HG03175 (cell line): ENCODE measurements around the gene PEPD.
"Not testable (repeated sequence)": the region's sequence is repeated elsewhere in the genome, so short reads cannot be mapped to it uniquely, and the experiment has no call there.

Experiments used
- ATAC-seq: cut with Tn5 transposase; IDR thresholded peaks from one replicate; pipeline ENCODE4 v1.9.1; 2021; ENCODE audit warnings: mild to moderate bottlenecking, moderate library complexity; ENCODE audit not compliant: unreplicated experiment

Gene PEPD

DNA sequence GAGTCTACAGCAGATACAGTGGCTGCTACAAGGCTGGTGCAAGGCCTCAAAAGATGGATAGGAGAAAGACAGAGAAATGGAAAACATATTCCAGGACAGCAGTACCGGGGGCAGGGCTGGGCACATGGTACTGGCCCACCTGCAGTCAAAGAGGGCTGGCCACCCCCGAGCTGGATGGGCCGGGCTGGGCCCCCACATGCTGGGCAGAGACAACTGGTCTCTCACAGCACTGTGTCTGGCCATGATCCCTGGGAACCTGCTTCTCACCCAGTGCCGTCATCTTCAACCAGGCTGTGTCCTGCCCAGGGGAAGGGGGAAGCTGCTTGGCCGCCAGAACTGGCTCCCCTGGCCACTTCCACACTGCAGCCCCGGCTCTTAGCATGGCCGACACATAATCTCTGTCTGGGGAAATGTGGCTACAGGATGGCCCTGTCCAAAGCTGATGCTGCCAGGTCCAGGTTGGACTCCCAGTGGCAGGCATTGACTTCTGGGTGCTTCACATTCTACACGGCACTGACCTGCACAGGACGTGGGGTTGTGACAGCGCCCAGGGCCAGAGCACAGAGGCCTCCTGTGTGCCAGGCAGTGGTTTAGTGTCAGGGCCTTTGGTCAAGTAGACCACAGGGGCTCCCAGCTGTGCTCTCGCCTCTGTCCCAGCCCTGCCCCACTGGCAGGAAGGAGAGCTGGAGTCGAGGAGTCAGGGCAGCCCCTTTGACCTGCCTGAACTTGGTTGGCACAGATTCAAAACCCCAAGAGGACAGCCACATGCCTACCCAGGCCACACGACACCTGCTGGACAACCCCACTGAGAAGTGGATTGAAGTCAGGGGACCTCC is 21.7 kb downstream of the PEPD start:
- ATAC-seq: no peak

DNA sequence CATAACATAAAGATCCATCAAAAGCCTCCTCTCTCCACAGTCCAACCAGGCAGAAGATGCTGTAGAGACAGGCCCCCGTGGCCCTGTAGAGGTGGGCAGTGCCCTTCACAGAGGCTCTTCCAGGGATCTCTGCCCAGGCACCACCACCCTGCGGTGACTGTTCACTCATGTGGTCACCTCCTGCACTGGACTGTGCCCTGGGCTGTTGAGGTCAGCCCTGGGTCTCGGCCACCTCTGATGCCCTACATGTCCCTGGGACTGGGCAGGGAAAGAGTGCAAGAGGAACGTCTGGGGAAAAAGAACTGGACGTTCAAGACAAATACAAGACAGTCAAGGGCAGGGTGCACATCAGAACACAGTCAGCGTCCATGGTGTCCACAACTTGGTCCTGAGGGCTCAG is 22.3 kb downstream of the PEPD start:
- ATAC-seq: no peak

- ATAC-seq: no peak
Observed at GRCh38 chr19:33498391-33499000, 23.1 kb downstream of the PEPD start.

DNA sequence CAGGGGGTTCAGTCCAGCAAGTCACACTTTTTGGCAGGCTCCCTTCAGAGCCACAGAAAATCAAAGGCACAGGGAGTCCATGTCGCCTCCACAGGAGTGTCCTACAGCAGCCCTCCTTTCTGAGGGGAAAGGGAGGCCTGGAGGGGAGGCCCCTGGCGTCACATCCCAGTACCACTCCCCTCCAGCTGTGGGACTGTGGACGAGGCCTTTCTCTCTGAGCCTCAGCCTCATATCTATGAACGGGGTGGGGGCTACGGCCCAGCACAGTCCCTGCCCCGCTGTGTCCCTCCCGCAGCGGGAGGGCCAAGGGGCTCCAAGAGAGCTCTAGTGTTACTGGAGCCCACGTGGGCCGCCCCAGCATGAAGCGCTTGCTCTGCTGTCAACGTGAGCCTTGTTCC is 23.8 kb downstream of the PEPD start:
- ATAC-seq: no peak

GRCh38 chr19:33497131-33497777 is 24.3 kb downstream of the PEPD start:
- ATAC-seq: no peak

DNA sequence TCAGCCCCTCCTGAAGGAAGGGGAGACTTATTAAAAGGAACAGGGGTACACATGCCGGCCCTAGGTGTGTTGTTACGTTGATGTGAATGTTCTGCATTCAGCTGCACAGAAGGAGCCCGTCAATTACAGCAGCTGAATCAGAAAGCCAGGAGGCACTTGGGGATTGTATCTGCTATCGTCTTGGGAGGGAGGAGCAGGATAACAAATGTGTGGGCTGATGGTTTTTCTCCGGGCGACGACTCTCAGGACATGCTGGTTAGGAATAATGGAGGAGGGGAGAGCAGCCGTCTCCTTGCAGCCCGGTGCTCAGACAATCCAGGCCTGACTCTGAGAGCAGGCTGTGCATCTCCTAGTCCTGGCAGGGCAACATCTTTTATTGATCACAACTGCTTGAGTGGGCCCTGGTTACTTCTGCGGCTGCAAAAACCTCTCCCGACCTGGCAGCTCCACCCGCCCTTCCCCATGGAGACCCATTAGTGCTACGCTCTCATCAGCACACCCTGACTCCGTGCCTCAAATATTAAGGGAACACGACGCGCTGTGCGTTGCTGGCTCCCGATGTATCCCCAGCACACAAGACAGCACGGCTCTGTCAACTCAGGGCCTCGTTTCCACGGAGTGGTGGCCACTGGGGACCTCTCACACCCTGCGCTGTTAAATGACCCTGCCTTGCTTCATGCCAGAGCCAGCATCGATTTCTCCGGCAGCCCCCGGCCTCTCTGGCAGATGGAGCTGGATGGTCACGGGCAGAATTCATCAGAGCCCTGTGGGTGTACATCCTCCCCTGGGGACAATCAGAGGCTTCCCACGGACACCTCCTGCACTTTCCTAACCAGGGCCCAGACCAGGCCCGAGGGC is 25.3 kb downstream of the PEPD start:
- ATAC-seq: no peak

DNA sequence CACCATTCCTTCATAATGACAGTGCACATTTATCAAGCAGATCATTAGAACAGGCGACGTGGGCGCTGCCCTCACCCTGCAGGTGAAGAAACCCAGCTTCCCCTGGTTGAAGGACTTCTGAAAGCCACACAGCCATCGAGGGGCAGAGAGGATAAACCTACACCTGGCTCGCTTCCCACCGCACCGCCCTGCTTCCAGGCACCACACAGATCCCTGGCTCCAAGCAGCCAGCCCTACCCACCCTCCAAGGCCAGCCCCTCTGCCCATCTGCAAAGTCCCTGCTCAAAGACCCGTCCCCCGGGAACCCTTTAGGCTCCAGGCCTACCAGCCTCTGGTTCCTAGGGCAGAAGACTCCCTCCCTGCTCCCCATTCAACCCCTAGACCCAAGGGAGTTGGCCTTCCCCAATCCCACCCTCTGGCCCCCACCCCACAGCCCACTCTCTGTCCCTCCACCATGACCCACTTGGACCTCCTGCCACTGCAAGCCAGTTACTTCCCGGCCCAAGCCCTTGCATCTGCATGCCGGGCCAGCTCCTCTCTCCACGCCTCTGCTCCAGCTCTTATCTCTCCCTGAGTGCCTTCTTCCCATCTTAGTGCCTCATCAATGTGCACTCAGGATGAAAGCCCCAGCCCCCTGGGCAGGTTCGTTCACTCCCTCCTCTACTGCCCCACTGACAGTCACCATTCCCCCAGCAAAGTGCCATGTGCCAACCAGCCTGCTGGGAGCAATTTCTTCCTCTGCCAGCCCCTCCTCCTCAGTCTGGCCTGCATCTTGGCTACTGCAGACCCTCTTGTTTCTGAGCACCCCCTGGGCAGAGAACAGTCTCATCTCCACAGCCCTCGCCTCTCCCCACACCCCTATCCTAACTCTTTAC is 28.0 kb downstream of the PEPD start:
- ATAC-seq: no peak

GRCh38 chr19:33492951-33493350 is 28.6 kb downstream of the PEPD start:
- ATAC-seq: no peak

- ATAC-seq: no peak
Observed at GRCh38 chr19:33492090-33492489, 29.5 kb downstream of the PEPD start.

- ATAC-seq: not testable (repeated sequence)
Observed at GRCh38 chr19:33490596-33490995, 31.0 kb downstream of the PEPD start.

GRCh38 chr19:33490041-33490451 is 31.5 kb downstream of the PEPD start:
- no peak for ATAC-seq

DNA sequence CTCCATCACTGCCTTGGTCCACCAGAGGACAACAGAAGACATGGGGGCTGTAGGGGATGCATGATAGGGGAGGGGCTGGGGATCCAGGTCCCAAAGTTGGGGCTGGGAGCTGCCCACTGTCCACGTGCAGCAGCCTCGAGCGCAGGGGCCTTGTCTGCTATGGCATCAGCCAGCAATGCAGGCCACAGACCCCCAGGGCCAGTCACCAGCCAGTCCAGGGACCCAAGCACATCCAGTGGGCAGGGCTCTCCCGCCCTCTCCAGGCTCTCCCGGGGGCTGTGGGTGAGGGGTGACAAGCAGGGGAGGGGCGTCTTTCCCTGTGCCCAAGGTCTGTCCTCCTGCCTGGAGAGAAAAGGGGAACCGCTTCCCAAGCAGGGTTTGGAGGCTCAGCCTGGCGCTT is 32.8 kb downstream of the PEPD start:
- ATAC-seq: no peak

DNA sequence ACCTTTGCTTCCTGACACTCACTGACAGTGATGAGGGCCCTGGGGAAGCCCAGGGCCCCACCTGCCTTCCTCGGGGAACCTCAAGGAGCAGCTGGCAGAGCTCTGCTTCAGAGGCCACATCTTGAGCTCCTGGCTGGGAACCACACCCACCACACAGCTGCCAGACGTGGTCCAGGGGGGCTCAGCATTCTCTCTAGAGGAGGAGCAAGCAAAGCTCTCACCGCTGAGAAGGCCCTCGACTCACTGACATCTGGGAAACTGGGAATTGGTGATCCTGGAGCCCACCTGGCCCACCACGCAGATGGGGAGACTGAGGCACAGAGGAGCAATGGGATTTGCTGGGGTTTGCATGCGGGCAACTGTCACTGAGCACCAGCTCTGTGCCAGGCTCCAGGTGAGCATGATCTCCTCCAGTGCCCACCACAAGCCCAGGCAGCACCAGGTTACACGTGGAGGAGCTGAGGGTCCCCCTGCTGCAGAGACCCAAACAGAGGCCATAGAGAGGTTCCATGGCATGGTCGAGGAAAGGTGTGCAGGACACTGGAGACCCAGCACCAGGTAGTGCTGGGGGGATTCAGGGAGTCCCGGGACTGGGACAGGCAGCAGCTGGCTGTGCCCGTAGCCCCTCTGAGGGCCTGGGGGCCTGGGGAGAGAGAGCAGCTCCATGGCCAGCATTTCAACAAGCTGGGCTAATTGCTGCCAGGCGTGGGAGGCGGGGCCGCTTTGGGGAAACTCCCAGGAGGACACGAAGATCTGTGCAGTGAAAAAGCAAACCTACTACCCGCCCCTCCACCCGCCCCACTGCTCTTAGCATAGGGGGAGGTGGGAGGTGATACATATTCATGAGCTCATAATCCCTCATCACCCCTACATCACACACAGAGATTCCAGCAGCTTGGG is 33.4 kb downstream of the PEPD start:
- ATAC-seq: no peak

- no peak for ATAC-seq
Observed at GRCh38 chr19:33486936-33487811, 34.4 kb downstream of the PEPD start.

DNA sequence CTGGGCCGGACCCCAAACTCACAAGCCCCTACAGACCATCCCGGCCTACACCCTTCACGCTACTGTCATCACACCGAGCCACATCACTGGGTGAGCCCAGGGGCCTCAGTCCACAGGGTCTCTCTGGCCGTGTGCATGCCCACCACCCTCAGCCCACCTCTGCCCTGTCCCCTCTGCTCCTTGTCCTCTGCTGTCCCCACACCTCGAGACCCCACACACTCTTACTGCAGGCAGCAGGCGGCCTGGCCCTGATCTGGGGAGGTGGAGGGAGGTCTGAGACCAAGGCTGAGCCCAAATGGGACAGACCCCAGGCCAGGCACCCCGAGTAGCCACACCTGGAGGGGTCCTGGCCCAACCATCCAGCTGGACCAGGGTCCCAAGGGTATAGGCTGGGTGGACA is 35.2 kb downstream of the PEPD start:
- no peak for ATAC-seq

DNA sequence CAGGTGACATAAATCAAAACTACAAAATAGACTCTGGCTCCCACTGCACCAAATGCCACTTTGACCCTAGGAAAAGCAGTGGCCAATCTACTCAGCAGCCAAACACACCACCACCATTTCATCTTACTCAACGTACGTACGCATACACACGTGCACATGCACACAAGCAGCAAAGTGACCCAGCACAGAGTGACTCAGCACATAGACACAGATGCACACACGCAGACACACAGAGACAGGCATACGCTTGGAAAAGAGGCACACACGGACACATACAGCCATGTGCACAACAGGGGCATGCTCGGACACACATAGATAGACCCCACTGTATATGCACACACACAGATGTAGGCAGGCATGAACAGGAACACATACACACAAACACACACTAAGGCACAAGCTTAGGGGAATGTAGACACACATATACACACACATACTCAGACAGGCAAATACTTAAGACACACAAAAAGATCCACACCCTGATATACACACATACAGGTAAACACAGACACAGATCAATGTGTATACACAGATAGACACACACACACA is 37.3 kb downstream of the PEPD start:
- no peak for ATAC-seq

- ATAC-seq: no peak
Observed at GRCh38 chr19:33482476-33482875, 39.1 kb downstream of the PEPD start.

- ATAC-seq: no peak
Observed at GRCh38 chr19:33481863-33482262, 39.7 kb downstream of the PEPD start.
